GM23338 (cell line): ENCODE data around the gene GNAT1. TPM values are rescaled to one million over a fixed set of nuclear protein-coding genes. Genes with fewer than 3 reads are reported as not detected.
"Not testable (repeated sequence)": the region's sequence is repeated elsewhere in the genome, so short reads cannot be mapped to it uniquely, and the experiment has no call there.

Experiments
- ATAC-seq: fragments of 200-7000 bp; cut with Tn5 transposase; 3 replicates; pipeline ENCODE4 v1.9.1; 2020
- DNase-seq: peaks from one replicate; pipeline ENCODE4 v3.0.0-alpha.2; 2015; ENCODE audit warnings: low spot score
- H2AFZ ChIP-seq: fragments of 200-600 bp; sonication (generic); 2 replicates; pipeline ENCODE4 v1.8.0; 2016; ENCODE audit warnings: antibody characterized with exemption, mild to moderate bottlenecking, moderate library complexity
- H3F3A ChIP-seq: fragments of 200-600 bp; sonication (generic); replicated peaks from 2 replicates; pipeline ENCODE4 v1.8.0; 2017; ENCODE audit warnings: antibody characterized with exemption, mixed run types, low read depth
- H3K27ac ChIP-seq: fragments of 200-600 bp; sonication (generic); 2 replicates; pipeline ENCODE4 v1.6.1; 2016; ENCODE audit warnings: low read depth
- H3K27me3 ChIP-seq: fragments of 200-600 bp; sonication (generic); 2 replicates; pipeline ENCODE4 v1.8.0; 2016; ENCODE audit warnings: mild to moderate bottlenecking, mixed run types, moderate library complexity; ENCODE audit not compliant: insufficient read depth
- H3K36me3 ChIP-seq: fragments of 200-600 bp; sonication (generic); 2 replicates; pipeline ENCODE4 v1.8.0; 2016; ENCODE audit warnings: mild to moderate bottlenecking; ENCODE audit not compliant: insufficient read depth
- H3K4me1 ChIP-seq: fragments of 200-600 bp; sonication (generic); 2 replicates; pipeline ENCODE4 v1.8.0; 2016; ENCODE audit warnings: mild to moderate bottlenecking, moderate library complexity; ENCODE audit not compliant: insufficient read depth
- H3K4me2 ChIP-seq: fragments of 200-600 bp; sonication (generic); 2 replicates; pipeline ENCODE4 v1.7.1; 2017; ENCODE audit warnings: mixed run types
- H3K4me3 ChIP-seq: fragments of 200-600 bp; sonication (generic); 2 replicates; pipeline ENCODE4 v1.6.1; 2016; ENCODE audit warnings: mixed run types
- H3K79me2 ChIP-seq: fragments of 200-600 bp; sonication (generic); replicated peaks from 2 replicates; pipeline ENCODE4 v1.8.0; 2017; ENCODE audit warnings: mild to moderate bottlenecking; ENCODE audit not compliant: insufficient read depth
- H3K9me2 ChIP-seq: fragments of 200-600 bp; sonication (generic); 2 replicates; pipeline ENCODE4 v1.8.0; 2017; ENCODE audit not compliant: insufficient read depth
- H4K20me1 ChIP-seq: fragments of 200-600 bp; sonication (generic); replicated peaks from 2 replicates; pipeline ENCODE4 v1.8.0; 2017; ENCODE audit warnings: mild to moderate bottlenecking; ENCODE audit not compliant: insufficient read depth
- H3K27ac Mint-ChIP-seq: 2 replicates; pipeline ENCODE4 v1.8.0; 2020; ENCODE audit warnings: inconsistent platforms, mild to moderate bottlenecking, moderate library complexity, mixed read lengths
- H3K27me3 Mint-ChIP-seq: 3 replicates; pipeline ENCODE4 v1.8.0; 2022; ENCODE audit warnings: low read depth, mild to moderate bottlenecking, moderate library complexity, mixed read lengths, inconsistent platforms; ENCODE audit not compliant: insufficient read depth, poor library complexity
- H3K36me3 Mint-ChIP-seq: 3 replicates; pipeline ENCODE4 v1.8.0; 2021; ENCODE audit warnings: low read depth, mild to moderate bottlenecking, inconsistent platforms, moderate library complexity, mixed read lengths
- H3K4me1 Mint-ChIP-seq: 3 replicates; pipeline ENCODE4 v1.8.0; 2020; ENCODE audit warnings: mild to moderate bottlenecking, inconsistent platforms, mixed read lengths
- H3K4me3 Mint-ChIP-seq: 3 replicates; pipeline ENCODE4 v1.8.0; 2021; ENCODE audit warnings: moderate library complexity, mild to moderate bottlenecking, inconsistent platforms, mixed read lengths
- H3K9me3 Mint-ChIP-seq: 3 replicates; pipeline ENCODE4 v1.8.0; 2020; ENCODE audit warnings: moderate library complexity, mild to moderate bottlenecking, inconsistent platforms, mixed read lengths
- CTCF ChIP-seq, 2 experiments: fragments of 200-600 bp in 1 of 2; sonication (generic) in 1 of 2; conservative IDR thresholded peaks; 2 replicates each; pipeline versions ENCODE4 v1.5.1 to v1.6.1; 2016 to 2017; ENCODE audit warnings: antibody characterized with exemption in 2 of 2, low read depth in 2 of 2, mild to moderate bottlenecking in 2 of 2, moderate library complexity in 1 of 2
- ZNF114 ChIP-seq: fragments of 250-450 bp; sonication (Bioruptor Pico); IDR thresholded peaks from 2 replicates; pipeline ENCODE4 v1.5.0; 2020; ENCODE audit warnings: mild to moderate bottlenecking, moderate library complexity
- polyA plus RNA-seq: library from polyadenylated mRNA; unstranded; fragments of >200 nt; fragmentation: Nextera tagmentation; extraction: Ambion mirVana; gene quantifications from 2 replicates; pipeline ENCODE4 v1.2.1, GENCODE V29; 2016
- total RNA-seq: library from RNA; depleted of rRNA; stranded (reverse); fragments of >200 nt; shearing (Covaris generic); gene quantifications from 2 replicates; pipeline ENCODE4 v1.2.3, GENCODE V29; 2014

Gene GNAT1
- total and polyA plus RNA-seq, 2 experiments from 2014 or later: not detected

- peak overlapping the region; percentile 96 for H3K27ac Mint-ChIP-seq
- H3K4me2 ChIP-seq: peak overlapping the region; percentile 84
- H3F3A ChIP-seq: peaks cover 27% of the 10 kb centered on the region
Observed at GRCh38 chr3:50242851-50243542, 51.6 kb downstream of the GNAT1 start.

DNA sequence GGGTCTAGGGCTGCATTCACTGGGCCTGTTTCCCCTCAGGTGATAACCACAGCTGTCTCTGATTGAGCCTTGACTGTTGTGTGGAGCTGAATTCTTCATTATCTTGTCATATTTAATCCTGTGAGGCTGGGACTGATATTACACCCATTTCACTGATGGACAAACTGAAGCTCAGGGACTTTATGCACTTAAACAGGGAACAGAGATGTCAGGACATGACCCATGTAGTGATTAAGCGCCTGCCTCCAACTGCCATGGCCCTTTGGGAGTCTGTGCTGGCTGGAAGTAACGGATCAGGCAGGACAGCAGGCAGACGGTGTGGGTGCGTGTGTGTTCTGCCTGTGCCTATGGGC, 52.1 kb downstream of the GNAT1 start:
- H3K79me2 ChIP-seq: peaks cover 90% of the 10 kb centered on the region

More at GRCh38 chr3:50242851-50243542, 51.6 kb downstream of the GNAT1 start:
- Histone ChIP-seq H3K79me2 (peaks cover 91% of the 10 kb centered on the region), H3K27ac (peak overlapping the region; percentile 55), H3K36me3 (no peaks in the 10 kb centered on the region), H4K20me1 (peaks cover 40% of the 10 kb centered on the region), H3K4me3 (0 out of 2 replicates have a peak overlapping the region, but pooled peaks have one; percentile 36), H2AFZ (no peak overlapping the region), H3K9me2 (no peaks in the 10 kb centered on the region), H3K27me3 (no peaks in the 10 kb centered on the region), H3K4me1 (peaks cover 75% of the 10 kb centered on the region)
- peaks cover 87% of the 10 kb centered on the region for H3K4me1 Mint-ChIP-seq
- peak; percentile 60 for DNase-seq
- TF ChIP-seq ZNF114 (CRISPR knock-in tag) (no peak), CTCF (conservative IDR thresholded peaks at IDR 0.05; ENCODE audit: low read depth in 2 of 2) (peak in 1 of 2 experiments; percentile 19; a peak in 2 of 4 replicates)
- no peaks in the 10 kb centered on the region for H3K9me3 Mint-ChIP-seq
- peak overlapping the region; percentile 37; the same call in 2 of the 3 replicates for H3K4me3 Mint-ChIP-seq
- H3K36me3 Mint-ChIP-seq: peaks cover 15% of the 10 kb centered on the region
- peaks cover 18% of the 10 kb centered on the region for H3K27me3 Mint-ChIP-seq
- ATAC-seq: no peak

DNA sequence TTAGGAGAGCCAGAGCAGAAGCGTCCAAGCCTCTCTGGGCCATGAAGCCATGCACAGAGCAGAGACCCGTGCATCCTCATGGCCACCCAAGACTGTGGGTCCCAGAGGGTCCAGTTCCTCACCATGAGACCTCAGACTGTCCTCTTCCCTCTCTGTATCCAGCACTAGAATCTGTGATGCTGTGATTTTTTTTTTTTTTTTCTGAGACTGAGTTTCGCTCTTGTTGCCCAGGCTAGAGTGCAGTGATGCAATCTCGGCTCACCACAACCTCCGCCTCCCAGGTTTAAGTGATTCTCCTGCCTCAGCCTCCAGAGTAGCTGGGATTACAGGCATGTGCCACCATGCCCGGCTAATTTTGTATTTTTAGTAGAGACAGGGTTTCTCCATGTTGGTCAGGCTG, 53.4 kb downstream of the GNAT1 start:
- peaks cover 18% of the 10 kb centered on the region for H3K27me3 Mint-ChIP-seq
- H3K27ac ChIP-seq: peak overlapping the region; percentile 89; the same call in 1 of the 2 replicates
- H3F3A ChIP-seq: peaks cover 15% of the 10 kb centered on the region; the same call in 1 of the 2 replicates
- H3K36me3 Mint-ChIP-seq: peaks cover 15% of the 10 kb centered on the region
- peaks cover 88% of the 10 kb centered on the region for H3K79me2 ChIP-seq
- peaks cover 42% of the 10 kb centered on the region for H4K20me1 ChIP-seq
- H3K4me3 ChIP-seq, H3K27me3 ChIP-seq, H3K4me2 ChIP-seq, H3K4me3 Mint-ChIP-seq, H2AFZ ChIP-seq, DNase-seq, ATAC-seq, H3K36me3 ChIP-seq, H3K9me2 ChIP-seq, H3K9me3 Mint-ChIP-seq: not testable (repeated sequence)
- peak overlapping the region; percentile 94; the same call in 1 of the 2 replicates for H3K27ac Mint-ChIP-seq
- peaks cover 74% of the 10 kb centered on the region for H3K4me1 Mint-ChIP-seq
- peaks cover 60% of the 10 kb centered on the region for H3K4me1 ChIP-seq

More for the DNA sequence above, 52.1 kb downstream of the GNAT1 start:
- Histone ChIP-seq H3K4me1 (peaks cover 72% of the 10 kb centered on the region), H2AFZ (no peak overlapping the region), H3K4me2 (peak overlapping the region; percentile 84; the same call in 1 of the 2 replicates), H3K9me2 (no peaks in the 10 kb centered on the region), H4K20me1 (peaks cover 38% of the 10 kb centered on the region), H3K4me3 (no peak overlapping the region), H3K27ac (peak overlapping the region; percentile 55; the same call in 1 of the 2 replicates), H3K36me3 (no peaks in the 10 kb centered on the region), H3K27me3 (no peaks in the 10 kb centered on the region), H3F3A (peaks cover 22% of the 10 kb centered on the region)
- ATAC-seq (no peak), DNase-seq (no peak)
- Mint-ChIP-seq H3K4me3 (no peak overlapping the region), H3K27me3 (peaks cover 18% of the 10 kb centered on the region), H3K9me3 (no peaks in the 10 kb centered on the region), H3K36me3 (peaks cover 15% of the 10 kb centered on the region), H3K27ac (peak overlapping the region; percentile 80), H3K4me1 (peaks cover 84% of the 10 kb centered on the region)
- no peak for TF ChIP-seq ZNF114 (CRISPR knock-in tag)
